ENCODE results near the gene TEKT3.

Gene TEKT3

DNA sequence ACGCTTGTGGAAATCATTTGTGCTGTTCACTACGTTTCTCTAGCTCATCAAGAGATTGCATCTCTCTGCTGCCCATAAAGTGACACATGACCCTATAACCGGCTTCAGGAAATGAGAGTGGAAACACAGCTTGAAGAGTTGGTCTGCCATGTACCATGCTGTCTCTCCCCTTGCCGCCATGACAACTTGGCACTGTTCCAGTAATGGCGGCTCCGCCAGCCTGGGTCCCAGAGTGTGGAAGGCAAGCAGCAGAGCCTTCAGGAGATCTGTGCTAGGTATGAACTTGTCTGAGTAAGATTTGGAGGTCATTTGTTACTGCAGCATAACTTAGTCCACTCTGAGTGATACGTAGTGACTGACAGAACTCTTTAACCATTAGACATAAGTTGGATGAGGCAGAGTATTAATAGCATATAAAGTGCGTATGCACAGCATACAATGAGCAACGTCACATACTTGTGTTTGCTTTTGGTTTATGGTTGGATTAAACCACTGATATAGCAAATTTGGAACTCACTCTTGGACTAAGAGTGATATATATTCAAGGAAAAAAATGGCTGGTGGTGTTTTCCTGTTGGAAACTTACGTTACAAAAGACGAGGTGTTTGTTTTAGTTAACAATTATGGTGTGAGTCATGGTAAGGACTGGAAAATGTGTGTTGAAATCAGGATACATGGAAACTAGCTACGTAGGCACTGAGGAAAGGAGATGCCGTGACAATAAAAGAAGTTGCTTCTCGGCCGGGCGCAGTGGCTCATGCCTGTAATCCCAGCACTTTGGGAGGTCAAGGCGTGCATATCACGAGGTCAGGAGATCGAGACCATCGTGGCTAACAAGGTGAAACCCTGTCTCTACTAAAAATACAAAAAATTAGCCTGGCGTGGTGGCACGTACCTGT, 51.9 kb downstream of the TEKT3 start:
- no peak for DNase-seq

- no peak for DNase-seq
These were observed 52.5 kb downstream of the TEKT3 start for GRCh38 chr17:15288859-15289258.

DNA sequence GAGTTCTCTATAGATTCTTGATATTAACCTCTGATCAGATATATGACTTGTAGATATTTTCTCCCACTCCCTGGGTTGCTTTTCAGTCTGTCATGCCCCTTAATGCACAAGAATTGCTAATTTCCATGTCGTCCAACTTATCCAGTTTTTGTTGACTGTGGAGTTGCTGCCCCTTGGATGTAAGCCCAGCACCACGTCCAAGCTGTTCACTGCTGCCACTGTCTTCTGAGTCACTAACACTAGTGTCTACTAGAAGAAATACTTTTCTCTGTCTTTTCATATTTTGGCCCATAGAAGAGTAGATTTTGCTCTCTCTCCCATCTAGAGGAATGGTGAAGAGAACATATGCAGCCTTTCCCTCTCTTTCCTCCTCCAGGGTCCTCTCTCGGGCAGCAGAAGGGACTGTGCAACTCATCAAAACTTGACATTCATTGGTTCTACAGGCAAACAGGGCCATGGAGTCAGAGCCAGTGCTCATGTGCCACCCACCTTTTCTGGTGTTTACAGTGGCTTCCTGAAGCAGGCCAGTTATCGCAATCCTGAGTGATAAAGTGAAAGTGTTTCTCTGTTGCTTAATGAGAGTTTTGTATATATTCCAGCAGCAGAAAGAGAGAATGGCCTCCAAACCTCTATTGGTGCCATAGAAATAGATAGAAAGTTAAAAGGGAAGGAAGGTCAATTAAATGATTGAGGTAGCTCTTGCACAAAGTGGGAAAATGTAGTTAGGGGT, 53.7 kb downstream of the TEKT3 start:
- DNase-seq = no peak

DNA sequence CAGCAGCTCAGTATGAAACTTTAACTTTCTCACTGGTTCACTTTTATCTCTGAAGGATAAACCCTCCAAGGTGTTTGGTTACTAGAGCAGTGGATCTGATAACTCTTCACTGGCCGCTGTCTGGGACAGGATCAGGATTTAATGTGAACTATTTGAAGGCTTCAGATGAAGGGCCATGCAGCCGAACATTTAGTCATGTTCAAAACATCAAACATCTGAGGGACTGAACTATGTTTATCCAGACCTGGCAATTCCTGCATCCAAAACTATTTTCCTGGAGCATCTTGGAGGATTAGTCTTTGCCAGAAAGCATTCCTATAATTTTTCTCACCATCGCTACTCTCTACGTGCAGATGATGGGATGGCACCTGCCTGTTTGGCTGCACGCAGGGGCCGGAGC, 55.9 kb downstream of the TEKT3 start:
- no peak for DNase-seq

DNA sequence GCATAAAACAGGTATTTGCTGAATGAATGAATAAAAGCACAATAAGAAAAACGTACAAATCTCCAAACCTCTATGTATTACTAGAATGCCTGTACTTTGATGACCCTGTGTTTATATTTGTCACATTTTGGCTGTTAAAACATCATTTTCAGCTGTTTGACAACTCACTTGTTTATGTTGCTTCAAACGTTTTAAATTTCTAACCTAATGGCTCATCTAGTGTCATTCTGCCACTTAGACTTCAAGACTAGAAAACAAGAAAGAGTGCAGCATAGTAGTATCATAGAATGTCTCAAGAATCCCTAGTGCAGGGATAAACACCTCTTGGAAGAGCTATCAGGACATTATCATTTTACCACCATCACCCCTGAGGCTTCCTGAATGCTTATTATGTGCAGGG, 56.9 kb downstream of the TEKT3 start:
- DNase-seq = no peak

DNA sequence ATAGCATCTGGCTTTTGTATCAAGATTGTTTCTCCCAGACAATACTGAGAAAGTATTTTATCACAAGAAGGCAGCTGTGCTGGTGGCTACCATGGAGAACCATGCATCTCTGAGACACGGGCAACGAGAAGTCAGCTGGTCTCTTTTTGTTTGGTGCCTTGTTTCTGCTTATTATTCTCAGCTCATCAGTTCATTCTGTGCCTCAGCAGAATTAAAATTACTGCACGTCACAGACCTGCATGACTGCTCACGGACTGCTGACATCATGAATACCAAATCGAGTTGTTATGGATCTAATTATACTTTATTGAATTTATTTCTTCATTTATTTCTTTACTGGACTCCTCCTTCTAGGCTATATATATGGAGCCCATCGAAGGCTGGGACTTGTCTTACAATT, 57.3 kb downstream of the TEKT3 start:
- no peak for DNase-seq

- no peak for DNase-seq
These were observed 59.5 kb downstream of the TEKT3 start for GRCh38 chr17:15281909-15282308.

DNA sequence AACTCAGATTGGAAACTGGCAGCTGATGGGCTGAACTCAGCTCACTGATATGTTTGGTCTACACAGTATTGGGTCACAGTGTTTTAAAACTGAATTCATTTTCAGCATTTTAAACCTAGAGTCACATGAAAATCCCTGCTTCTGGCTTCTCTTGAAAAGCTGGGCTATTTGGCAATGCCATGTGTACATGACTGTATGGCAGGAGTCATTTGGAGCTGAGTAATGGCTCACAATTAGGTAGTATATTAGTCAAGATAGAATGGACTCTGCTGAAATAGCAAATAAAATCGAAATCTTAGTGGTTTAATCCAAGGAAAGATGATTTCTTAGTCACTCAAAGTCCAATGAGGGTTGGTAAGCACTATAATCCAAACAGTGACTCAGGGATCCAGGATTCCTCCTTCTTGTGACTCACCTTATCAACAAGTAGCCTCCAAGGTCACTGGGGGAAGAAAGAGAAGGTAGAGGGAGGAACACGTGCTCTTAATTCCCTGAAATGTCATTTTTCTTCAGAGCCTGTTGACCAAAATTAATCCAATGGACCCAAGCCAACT, 62.4 kb downstream of the TEKT3 start:
- DNase-seq = no peak

DNA sequence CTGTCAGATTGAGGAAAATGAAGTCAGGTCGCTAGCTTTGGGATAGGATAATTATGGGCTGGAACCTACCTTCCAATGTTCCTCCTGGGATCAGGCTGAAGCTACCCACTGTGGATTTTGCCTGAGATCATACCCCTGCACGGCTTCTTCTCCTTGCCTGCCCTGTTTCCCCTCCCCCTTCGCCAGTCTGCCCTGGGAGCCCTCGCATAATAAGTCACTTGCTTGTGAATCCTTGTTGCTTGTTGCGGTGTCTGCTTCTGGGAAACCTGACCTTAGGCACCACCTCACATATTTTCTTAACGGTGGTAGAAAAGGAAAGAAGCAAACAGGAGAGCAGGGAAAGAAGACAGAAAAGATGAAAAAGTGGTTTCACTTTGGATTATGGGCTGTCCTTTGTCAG, 63.0 kb downstream of the TEKT3 start:
- no peak for DNase-seq

GRCh38 chr17:15274017-15274416, 67.4 kb downstream of the TEKT3 start:
- no peak for DNase-seq

DNA sequence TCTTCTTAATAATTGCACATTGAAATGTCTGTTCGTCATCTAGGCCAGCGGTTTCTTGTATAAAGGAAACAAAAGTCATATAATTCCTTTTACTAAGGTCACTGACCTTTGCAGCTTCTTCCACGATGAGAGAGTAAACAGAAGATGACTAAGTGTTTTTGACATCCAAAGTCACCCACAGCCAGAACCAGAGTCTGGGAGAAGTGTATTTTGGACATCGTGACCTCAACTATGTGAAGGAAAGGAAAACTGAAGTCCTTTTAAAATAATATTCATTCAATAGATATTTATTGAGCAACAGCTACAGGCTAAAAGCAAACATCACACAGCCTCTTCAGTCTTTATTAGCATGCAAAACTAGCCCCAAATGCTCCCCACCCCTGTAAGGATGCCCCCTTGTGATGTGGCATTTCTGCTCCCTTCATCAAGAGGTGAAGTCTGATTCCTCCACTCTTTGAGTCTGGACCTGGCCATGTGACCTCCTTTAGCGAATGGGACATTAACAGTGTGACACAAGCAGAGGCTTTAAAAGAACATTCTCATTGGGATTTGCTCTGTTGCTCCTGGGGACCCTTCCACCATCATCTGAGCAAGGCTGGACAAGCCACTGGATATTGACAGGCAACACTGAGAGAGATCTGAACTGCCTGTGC, 68.1 kb downstream of the TEKT3 start:
- DNase-seq = no peak

DNA sequence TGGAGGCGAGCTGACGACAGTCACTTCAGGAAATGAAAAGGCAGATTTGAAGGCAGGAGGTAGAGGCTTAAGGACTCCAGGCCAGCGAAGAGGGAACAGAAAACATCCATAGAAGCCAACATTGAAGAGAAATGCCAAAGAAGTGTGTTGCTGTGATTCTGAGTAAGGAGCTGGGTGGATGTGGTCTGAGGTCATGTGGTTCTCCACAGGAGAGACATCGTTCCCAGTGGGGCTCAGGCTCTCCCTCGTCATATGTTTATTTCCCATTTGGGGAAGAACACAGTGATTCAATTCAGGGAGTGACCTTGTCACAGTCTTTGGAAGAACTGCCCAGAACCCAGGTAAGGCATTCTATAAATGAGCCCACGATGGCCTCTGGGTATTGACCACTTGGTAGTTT, 69.7 kb downstream of the TEKT3 start:
- no peak for DNase-seq

DNA sequence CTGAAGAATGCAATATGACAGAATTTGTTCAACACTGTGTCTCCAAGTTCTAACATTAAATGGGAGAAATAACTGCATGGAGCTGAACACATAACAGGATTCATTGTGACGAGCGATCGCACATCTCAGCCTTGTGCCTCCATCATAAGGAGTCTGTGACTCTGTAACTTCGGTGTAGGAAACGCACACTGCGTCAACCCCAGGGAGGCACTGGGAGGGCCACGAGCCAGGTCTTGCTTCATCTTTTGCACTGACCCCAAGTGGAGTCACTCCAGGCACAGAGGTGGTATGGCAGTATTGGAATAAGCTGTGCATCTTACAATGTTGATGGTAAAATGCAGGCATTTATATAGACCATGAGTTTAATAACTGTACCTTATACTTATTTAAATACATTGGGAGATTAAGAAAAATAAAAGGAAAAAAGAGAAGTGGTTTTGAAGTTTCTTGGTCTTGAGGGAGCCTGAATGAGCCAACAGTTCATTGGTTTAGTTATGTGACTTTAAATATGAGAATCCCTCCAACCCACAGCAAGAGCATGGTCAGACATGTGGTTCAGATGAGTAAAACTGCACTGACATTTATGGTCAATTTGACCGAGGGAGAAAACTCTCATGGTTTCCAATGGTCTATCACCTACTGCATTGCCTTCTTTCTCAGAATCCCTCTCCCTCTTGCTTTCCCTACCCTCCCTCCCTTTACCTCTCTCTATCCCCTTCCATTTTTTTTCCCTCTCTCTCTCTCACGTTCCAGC, 70.6 kb downstream of the TEKT3 start:
- no peak for DNase-seq

DNA sequence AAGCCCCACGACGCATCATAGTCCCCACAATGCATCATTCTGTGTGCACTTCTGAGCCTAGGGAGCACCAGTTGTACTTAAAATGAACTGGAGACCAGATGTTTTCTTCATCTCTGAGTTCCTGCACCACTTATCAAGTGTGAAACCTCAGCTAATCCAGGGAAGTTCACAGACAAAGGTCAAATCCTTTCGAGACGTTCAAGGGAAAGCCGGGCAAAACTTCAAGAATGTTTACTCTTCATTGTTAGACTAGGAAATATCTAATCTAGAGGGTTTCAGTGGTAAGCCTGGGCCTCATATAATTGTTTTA, 71.7 kb downstream of the TEKT3 start:
- no peak for DNase-seq

DNA sequence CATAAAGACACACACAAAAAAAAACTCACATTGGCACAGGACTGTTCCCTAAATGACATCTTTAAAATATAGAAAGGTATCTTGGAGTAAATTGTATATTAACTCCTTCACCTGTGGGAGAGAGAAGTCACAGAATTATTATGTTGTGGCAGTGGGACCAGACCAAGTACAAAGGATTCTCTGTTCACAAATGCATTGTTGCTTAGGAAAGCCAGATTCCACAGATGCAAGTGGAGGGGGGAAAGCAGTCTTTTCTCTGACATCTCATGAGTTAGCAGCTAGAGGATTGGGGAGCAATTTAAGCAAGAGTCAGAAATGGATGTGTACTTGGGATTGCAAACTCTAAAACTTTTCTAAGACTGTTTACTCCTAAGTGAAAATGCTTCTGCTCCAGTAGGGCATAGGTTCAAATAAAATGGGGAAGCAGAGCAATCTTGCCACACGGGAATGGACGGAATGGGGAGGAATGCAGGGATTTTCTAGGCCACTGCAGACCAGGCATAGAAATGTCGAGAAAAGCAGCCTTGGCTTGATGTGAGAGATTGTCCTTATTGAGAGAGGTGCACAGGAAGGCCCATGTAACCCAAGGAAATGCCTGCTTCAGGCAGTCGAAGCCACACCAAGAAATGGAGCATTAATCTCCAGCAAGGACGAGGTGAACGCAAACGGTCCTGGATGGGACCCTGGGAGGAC, 72.2 kb downstream of the TEKT3 start:
- no peak for DNase-seq

GRCh38 chr17:15268461-15268860, 72.9 kb downstream of the TEKT3 start:
- DNase-seq = no peak

DNA sequence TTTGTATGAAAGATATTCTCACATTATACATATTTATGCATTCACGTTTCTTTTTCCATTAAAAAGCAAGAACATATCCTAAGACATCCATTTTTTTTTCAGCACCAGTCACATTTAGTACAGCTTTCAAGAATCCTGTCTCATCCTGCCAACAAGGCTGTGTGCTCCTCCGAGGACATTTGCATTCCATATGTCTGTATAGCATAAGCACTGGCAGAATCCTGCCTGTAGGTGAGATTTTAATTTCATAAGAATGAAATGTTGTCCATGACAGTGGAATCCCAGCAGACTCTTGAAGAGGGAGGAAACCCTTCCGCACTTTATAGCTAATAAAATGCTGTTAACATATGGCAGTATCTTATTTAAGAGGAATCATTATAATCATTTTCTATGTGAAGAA, 73.4 kb downstream of the TEKT3 start:
- DNase-seq = no peak

DNA sequence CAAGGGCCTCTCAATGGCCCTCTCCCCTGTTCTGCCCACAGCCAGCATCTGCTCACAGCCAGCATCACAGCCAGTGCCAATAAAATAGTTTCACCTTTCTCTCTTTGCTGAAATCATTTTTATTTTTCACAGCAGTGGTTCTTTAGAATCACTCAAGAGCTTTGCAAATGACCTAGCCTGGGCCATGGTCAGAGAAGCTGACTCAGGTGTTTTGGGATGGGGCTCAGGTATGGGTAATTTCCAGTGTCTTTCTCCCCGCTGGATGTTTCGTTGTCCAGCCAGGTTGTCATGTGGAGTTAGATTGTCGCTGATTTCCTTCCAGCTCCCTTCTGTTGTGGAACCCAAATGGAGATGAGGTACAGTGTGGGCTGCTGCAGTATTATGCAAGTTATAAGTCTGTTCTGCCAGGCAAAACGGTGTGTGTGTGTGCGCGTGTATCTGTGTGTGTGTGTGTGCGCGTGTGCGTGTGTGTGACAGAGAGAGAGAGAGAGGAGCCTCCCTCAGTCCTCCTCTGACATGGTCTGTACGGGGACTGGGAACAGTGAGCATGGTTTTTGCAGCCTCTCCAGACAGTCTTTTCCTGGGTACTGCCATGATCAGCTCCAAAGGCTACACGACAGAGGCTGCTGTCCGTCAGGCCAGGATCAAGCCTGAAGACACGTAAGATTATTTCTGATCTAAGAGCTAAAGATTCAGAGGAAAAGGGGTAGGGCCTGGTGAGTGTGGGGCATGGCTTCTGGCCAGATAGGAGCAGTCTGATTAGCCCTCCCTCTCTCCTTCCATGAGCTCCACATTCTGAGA, 74.9 kb downstream of the TEKT3 start:
- no peak for DNase-seq

- no peak for DNase-seq
These were observed 76.3 kb downstream of the TEKT3 start, which contains the start of gene PMP22 for GRCh38 chr17:15265131-15265530. Gene PMP22 (minus strand): TSS chr17:15265326. CDS start chr17:15260727, 4,599 bp downstream.

DNA sequence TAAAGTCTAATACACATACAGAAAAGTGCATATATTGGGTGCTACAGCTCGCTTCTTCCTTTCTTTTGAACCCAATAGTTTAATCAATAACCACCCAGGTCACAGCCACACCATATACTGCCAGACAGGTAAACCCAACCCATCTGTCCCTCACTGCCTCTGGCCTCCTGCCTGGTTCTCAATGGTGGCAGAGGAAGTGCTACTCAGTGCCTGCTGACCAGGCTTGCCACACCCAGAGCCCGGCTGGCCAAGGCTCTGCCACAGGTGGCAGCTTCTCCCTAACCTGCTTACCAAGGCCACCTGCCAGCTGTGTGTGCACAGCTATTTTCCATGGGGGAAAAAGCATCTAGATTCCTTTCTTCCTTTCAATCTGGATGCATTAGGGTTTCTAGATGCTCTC, 76.9 kb downstream of the TEKT3 start:
- no peak for DNase-seq

GRCh38 chr17:15263680-15264079, 77.7 kb downstream of the TEKT3 start:
- no peak for DNase-seq
